Subcutaneous abdominal adipose tissue (tissue), 5 donors: ENCODE measurements around the gene DGKH.
"Not testable (repeated sequence)": the region's sequence is repeated elsewhere in the genome, so short reads cannot be mapped to it uniquely, and the experiment has no call there.

Experiments used
- H3K27ac ChIP-seq: one replicate; pipeline ENCODE4 v1.7.0; 2013; ENCODE audit warnings: low read depth, mild to moderate bottlenecking, inconsistent platforms, low read length, moderate library complexity
- H3K27me3 ChIP-seq, 5 donors: one replicate each; pipeline ENCODE4 v1.7.0; 2013; ENCODE audit warnings: low read length in 5 of 5, inconsistent platforms in 1 of 5; ENCODE audit not compliant: control insufficient read depth in 5 of 5, insufficient read depth in 4 of 5
- H3K36me3 ChIP-seq, 5 donors: one replicate each; pipeline ENCODE4 v1.7.0; 2013; ENCODE audit warnings: low read length in 5 of 5; ENCODE audit not compliant: control insufficient read depth in 5 of 5, insufficient read depth in 5 of 5
- H3K4me1 ChIP-seq, 5 donors: one replicate each; pipeline ENCODE4 v1.7.0; 2013; ENCODE audit warnings: low read length in 5 of 5, mild to moderate bottlenecking in 3 of 5, moderate library complexity in 1 of 5; ENCODE audit not compliant: control insufficient read depth in 5 of 5, insufficient read depth in 5 of 5
- H3K4me3 ChIP-seq, 5 donors: one replicate each; pipeline ENCODE4 v1.7.0; 2013; ENCODE audit warnings: low read length in 5 of 5, low read depth in 1 of 5
- H3K9ac ChIP-seq, 5 donors: one replicate each; pipeline ENCODE4 v1.7.0; 2013; ENCODE audit warnings: low read length in 5 of 5, mild to moderate bottlenecking in 4 of 5, moderate library complexity in 3 of 5
- H3K9me3 ChIP-seq, 5 donors: one replicate each; pipeline ENCODE4 v1.7.0; 2013; ENCODE audit warnings: low read length in 5 of 5; ENCODE audit not compliant: control insufficient read depth in 5 of 5
- donor health status: healthy.
- donor health status: healthy.
- donor health status: healthy.
- donor health status: healthy.
- donor health status: healthy.

Gene DGKH

DNA sequence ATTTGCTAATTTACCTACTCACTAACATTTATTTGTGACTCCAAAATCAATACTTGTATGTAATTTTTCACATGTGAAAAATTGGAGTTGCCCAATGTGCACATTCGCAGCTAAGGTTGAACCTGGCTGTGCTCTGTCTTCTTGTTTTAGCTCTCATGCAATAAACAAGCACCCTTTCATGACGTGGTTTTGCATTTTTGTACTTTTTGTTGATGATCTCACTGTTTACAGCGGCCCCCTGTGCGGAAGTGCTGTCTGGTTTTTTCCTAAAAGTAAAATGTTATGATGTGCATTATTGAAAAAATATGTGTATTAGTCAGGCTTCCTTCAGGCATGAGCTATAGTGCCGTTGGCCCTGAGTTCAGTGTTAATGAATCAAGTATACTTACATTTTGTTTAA, 18.1 kb downstream of the DGKH start:
- Histone ChIP-seq H3K4me1 (no peaks in the 10 kb centered on the region), H3K4me3 (no peak overlapping the region), H3K36me3 (peaks cover 0 to 5% (median 2%) of the 10 kb centered on the region in 5 donors), H3K9me3 (no peaks in the 10 kb centered on the region), H3K27me3 (no peaks in the 10 kb centered on the region), H3K27ac (no peak overlapping the region), H3K9ac (no peak overlapping the region)

DNA sequence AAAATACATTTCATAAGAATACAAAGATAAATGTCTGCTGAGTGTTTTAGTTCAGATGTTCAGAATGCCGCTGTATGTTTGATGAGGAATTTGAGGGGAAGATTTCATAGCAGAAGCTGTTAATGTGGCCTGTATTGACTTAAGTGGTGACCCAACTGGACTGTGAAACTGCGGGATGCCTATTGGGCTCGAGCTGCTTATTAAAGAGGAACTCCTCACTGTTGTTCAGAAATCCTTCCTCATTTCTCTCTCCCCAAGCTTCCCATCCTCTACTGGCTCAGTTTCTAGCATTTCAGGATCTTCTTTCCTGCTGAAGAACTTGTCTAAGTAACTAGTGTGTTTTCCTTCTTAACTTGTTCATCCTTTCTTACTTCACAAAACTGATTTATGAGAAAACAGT, 20.4 kb downstream of the DGKH start:
- no peaks in the 10 kb centered on the region for H3K4me1 ChIP-seq
- H3K36me3 ChIP-seq = peaks cover 0 to 5% (median 2%) of the 10 kb centered on the region in 5 donors
- no peak overlapping the region for H3K27ac ChIP-seq
- H3K4me3 ChIP-seq = no peak overlapping the region
- no peaks in the 10 kb centered on the region for H3K27me3 ChIP-seq
- H3K9me3 ChIP-seq = no peaks in the 10 kb centered on the region
- no peak overlapping the region for H3K9ac ChIP-seq

DNA sequence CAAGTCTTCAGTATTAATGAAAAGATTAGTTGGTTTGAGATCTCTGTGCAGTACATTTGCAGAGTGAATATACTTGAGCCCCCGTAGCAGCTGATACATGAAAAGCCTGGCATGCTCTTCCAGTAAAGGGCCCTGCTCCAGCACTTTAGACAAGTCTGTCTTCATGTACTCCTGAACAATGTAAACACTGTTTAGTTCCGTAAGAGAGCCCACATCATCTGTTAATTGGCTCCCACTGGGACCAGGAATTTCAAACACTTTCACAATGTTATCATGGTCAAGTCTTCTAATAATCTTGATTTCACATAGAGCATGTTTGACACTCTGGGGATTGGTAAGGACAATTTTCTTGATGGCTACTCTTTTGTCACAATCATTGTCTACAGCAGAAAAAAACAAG, 22.2 kb downstream of the DGKH start:
- H3K27ac ChIP-seq, H3K27me3 ChIP-seq, H3K4me3 ChIP-seq, H3K9ac ChIP-seq, H3K9me3 ChIP-seq, H3K36me3 ChIP-seq, H3K4me1 ChIP-seq: not testable (repeated sequence)

DNA sequence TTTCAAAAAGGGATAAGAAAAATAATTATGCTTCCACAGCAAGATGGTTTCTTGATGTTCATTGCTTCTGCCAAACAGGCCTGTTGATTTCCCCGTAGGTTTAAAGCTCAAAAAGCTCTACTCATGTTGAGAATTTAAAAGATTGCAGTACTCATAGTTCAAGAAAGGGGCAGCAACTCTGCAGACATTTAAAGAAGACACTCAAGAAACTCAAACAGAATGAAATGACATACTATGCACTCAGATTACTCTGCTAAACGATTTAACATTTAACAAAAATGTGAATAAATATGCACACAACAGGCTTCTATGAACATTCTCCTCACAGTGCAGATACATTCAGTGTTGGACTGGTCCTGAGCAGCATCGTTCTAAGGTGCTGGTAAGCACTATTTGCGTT, 22.7 kb downstream of the DGKH start:
- H3K9me3 ChIP-seq, H3K27ac ChIP-seq, H3K9ac ChIP-seq, H3K4me3 ChIP-seq, H3K4me1 ChIP-seq, H3K27me3 ChIP-seq, H3K36me3 ChIP-seq: not testable (repeated sequence)

DNA sequence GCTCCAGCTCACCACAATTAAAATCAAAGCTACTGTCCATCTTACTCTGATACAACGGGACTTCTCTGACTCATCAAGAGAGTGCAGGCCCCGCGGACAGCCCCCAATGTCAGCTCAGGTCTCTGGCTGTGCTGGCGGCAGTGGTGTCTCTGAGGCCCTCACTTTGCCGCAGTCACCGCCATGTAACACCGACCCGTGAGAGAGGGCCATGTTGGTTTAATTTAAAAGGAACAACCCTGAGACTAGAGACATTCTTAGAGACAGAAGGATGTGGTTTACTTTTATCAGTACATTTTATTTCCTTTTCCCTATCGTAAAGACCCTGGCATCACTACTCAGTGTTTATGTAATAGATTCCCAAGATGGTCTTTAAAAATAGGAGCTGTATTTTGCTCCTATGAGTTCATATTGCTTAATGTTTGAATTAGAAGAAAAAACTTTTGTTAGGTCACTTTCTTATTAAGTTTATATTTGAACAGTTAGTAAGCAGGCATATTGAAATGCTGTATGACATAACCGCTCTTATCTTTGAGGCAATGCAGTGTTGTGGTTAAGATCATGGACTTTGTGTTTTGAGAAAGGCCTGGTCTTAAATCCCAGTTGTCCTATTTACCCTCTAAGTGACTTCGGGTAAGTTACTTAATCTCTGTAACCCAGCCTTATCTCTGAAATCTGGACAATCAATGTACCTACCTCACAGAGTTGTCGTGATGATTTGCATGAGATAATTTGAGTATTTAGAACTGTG, 23.4 kb downstream of the DGKH start:
- no peaks in the 10 kb centered on the region for H3K27me3 ChIP-seq
- no peak overlapping the region for H3K27ac ChIP-seq
- H3K4me3 ChIP-seq = no peak overlapping the region
- H3K4me1 ChIP-seq = no peaks in the 10 kb centered on the region
- no peak overlapping the region for H3K9ac ChIP-seq
- H3K36me3 ChIP-seq = no peaks in the 10 kb centered on the region
- H3K9me3 ChIP-seq = no peaks in the 10 kb centered on the region

DNA sequence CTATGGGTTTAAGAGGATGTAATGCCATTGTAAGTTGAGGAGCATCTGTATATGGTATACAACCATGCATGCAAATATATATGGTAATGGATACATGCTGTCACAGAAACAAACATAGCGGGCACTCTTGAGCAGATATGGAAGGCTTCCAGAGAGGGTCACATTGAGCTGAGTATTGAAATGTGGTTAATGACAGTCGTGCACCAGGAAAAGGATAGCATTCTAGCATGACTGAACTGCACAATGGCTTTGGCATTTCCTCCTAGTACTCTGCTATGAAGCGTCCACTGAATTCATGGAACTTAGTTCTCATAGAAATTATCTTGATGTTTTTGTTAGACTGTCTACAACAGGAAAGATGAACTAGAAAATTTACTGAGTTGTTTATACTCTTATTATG, 25.2 kb downstream of the DGKH start:
- H3K9me3 ChIP-seq = no peaks in the 10 kb centered on the region
- H3K36me3 ChIP-seq = no peaks in the 10 kb centered on the region
- H3K4me3 ChIP-seq = no peak overlapping the region
- H3K27me3 ChIP-seq = no peaks in the 10 kb centered on the region
- no peaks in the 10 kb centered on the region for H3K4me1 ChIP-seq
- H3K9ac ChIP-seq = no peak overlapping the region
- no peak overlapping the region for H3K27ac ChIP-seq

DNA sequence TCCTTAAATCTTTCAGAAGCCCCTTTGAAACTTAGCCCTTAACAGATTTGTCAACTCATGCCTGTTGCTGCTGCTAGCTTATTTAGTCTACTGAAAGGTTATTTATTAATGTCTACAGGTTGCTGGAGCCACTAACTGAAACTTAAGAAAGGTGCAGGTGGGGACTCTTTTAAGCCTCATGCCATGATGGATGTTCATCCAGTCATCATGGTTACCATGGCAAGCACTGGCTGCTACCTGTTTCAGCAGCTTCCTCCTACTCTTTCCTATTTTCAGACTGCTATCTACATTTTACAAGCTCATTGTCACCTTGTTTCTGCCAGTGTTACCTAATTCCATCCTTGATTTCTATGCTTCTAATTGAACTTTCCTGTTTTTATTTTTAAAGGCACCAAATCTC, 27.1 kb downstream of the DGKH start:
- Histone ChIP-seq H3K9me3 (no peaks in the 10 kb centered on the region), H3K27me3 (no peaks in the 10 kb centered on the region), H3K9ac (no peak overlapping the region), H3K27ac (no peak overlapping the region), H3K4me3 (no peak overlapping the region), H3K36me3 (no peaks in the 10 kb centered on the region), H3K4me1 (no peaks in the 10 kb centered on the region)

DNA sequence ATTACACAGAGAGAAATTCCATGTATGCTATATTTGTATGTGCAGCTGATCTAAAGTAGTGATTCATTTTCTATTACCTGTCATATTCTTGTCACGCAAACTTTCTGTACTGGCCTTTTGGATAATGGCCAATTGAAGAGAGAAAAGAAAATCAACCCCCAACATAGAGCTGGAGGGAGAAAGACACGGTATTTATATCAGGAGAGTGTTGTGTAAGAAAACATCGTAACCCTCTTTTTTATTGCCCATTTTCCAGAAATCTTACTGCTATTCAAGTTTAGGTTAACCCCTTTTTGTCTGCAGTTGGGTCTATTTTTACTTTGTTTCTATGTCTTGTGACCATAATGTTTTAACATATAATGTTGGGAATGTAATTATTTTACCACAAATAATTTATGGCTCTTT, 27.9 kb downstream of the DGKH start:
- H3K9ac ChIP-seq = no peak overlapping the region
- H3K9me3 ChIP-seq = no peaks in the 10 kb centered on the region
- H3K27ac ChIP-seq = no peak overlapping the region
- H3K36me3 ChIP-seq = no peaks in the 10 kb centered on the region
- no peak overlapping the region for H3K4me3 ChIP-seq
- no peaks in the 10 kb centered on the region for H3K4me1 ChIP-seq
- no peaks in the 10 kb centered on the region for H3K27me3 ChIP-seq

DNA sequence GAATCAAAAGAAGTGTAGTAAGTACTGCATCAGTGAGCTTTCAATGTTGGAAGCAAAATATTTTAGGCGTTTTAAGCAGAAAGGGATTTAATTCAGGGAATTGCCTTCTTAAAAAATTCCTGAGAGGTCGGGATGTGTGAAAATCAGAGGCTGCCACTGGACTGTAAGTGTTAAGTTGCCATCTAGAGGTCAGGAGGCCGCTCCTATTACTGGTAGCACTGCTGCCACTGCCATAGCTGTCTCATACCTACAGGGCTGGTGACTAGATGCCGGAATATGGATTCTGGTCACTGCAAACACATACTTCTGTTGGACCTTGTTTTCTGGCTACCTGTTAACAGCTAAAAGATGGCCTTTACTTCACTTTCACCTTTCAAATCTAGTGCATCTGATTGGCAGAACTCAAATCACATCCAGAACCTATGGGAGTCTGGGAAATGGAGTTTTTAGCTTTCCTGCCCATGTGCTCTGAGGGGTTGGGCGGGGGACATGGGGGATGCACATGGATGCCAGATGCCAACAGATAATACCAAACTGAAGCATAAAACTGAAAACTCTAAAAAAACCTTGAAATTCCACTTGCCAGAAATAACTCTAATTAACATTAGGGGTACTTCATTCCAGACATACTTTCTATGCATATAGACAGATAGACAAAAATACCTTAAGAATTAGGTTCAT, 29.8 kb downstream of the DGKH start:
- Histone ChIP-seq H3K9me3 (no peaks in the 10 kb centered on the region), H3K36me3 (no peaks in the 10 kb centered on the region), H3K4me1 (no peaks in the 10 kb centered on the region), H3K4me3 (no peak overlapping the region), H3K27me3 (no peaks in the 10 kb centered on the region), H3K9ac (no peak overlapping the region), H3K27ac (no peak overlapping the region)

DNA sequence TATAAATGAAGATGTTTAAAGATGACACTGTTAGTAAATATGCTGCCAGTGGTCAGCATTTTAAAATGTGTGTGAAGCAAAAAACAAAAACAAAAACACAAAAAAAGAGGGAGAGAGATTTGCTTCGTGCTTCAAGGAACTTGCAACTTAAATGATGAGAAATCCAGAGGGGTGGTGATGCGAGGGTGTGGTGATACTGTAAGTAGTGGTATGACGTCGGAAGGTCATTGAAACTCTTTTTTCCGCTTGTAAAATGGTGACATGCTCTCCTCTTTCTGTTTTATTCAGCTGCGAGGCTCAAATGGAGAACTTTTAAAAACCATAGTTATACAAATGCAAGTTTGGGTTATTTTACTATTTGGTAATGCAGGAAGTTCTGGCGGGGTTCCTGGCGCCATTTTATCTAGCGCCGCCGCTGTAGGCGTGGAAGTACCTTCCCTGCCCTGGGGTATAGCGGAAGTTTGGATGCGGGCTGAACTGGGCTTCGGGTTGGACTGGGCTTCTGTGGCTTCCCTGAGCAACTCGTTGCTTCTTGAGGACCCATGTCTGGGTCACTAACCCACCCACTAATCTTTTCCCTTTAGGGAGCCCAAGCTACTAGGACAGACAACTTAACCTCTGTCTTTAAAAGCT, 34.8 kb downstream of the DGKH start:
- Histone ChIP-seq H3K9ac (no peak overlapping the region), H3K4me3 (no peak overlapping the region), H3K4me1 (no peaks in the 10 kb centered on the region), H3K27ac (no peak overlapping the region), H3K36me3 (no peaks in the 10 kb centered on the region), H3K9me3 (no peaks in the 10 kb centered on the region), H3K27me3 (no peaks in the 10 kb centered on the region)
